ENCODE data around the gene ANAPC10. TPM values are rescaled to one million over a fixed set of nuclear protein-coding genes. Genes with fewer than 3 reads are reported as not detected.

Gene ANAPC10
- total and polyA plus RNA-seq, 2 experiments from 2014 or later = 34.4 to 59.2 TPM

DNA sequence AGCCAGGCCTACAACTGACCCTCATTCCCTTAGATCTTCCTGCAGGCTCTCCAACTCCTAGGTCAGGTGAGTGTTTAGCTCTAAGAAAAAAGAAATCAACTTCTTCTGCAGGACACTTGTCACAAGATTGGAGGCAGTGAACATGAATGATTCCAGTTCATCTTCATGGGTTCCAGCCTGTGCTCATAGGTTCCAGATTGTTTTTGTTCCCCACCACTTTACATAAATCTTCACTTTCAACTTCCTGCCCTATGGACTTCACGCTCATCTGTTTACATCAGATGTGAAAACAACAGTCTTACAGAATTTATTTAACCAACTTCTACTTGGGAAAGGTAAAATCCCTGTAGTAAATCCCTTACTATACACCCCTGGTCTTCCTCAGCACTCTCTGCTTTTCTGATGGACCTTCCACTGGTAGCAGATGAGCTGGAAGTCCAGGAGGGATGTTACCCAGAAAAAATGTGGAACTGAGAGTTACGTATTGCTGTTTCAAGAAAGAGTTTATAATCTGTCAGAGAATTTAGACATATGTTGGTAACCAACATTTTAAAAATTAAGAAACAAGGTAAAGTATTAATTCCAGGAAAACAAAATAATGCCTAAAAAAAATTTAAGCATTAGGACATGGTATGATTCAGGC is 62.4 kb downstream of the ANAPC10 start:
- H3K36me3 Mint-ChIP-seq (ENCODE audit: low read depth) = peaks cover 26% of the 10 kb centered on the region
- DNase-seq (ENCODE audit: low spot score) (no peak), ATAC-seq (no peak)
- H3K4me3 ChIP-seq = no peak overlapping the region
- peak overlapping the region; percentile 17 for H3K27ac Mint-ChIP-seq
- no peaks in the 10 kb centered on the region for H3K79me2 ChIP-seq (replicated peaks; ENCODE audit: insufficient read depth)
- H3K27me3 ChIP-seq (ENCODE audit: insufficient read depth) = no peaks in the 10 kb centered on the region
- no peaks in the 10 kb centered on the region for H3K4me1 ChIP-seq (ENCODE audit: insufficient read depth)
- no peaks in the 10 kb centered on the region for H3K9me3 Mint-ChIP-seq
- H3K27ac ChIP-seq (ENCODE audit: low read depth) = no peak overlapping the region
- no peaks in the 10 kb centered on the region for H3F3A ChIP-seq (replicated peaks; ENCODE audit: low read depth)
- TF ChIP-seq CREB1 (CRISPR knock-in tag; IDR thresholded peaks at IDR 0.05; ENCODE audit: low read depth) = no peak
- TF ChIP-seq, protein P1, sequence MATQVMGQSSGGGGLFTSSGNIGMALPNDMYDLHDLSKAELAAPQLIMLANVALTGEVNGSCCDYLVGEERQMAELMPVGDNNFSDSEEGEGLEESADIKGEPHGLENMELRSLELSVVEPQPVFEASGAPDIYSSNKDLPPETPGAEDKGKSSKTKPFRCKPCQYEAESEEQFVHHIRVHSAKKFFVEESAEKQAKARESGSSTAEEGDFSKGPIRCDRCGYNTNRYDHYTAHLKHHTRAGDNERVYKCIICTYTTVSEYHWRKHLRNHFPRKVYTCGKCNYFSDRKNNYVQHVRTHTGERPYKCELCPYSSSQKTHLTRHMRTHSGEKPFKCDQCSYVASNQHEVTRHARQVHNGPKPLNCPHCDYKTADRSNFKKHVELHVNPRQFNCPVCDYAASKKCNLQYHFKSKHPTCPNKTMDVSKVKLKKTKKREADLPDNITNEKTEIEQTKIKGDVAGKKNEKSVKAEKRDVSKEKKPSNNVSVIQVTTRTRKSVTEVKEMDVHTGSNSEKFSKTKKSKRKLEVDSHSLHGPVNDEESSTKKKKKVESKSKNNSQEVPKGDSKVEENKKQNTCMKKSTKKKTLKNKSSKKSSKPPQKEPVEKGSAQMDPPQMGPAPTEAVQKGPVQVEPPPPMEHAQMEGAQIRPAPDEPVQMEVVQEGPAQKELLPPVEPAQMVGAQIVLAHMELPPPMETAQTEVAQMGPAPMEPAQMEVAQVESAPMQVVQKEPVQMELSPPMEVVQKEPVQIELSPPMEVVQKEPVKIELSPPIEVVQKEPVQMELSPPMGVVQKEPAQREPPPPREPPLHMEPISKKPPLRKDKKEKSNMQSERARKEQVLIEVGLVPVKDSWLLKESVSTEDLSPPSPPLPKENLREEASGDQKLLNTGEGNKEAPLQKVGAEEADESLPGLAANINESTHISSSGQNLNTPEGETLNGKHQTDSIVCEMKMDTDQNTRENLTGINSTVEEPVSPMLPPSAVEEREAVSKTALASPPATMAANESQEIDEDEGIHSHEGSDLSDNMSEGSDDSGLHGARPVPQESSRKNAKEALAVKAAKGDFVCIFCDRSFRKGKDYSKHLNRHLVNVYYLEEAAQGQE (IDR thresholded peaks at IDR 0.05; ENCODE audit: unreplicated experiment) = no peak
- no peak for TF ChIP-seq EZH2phosphoT487 (IDR thresholded peaks at IDR 0.05; ENCODE audit: unreplicated experiment)
- TF ChIP-seq, protein P2, sequence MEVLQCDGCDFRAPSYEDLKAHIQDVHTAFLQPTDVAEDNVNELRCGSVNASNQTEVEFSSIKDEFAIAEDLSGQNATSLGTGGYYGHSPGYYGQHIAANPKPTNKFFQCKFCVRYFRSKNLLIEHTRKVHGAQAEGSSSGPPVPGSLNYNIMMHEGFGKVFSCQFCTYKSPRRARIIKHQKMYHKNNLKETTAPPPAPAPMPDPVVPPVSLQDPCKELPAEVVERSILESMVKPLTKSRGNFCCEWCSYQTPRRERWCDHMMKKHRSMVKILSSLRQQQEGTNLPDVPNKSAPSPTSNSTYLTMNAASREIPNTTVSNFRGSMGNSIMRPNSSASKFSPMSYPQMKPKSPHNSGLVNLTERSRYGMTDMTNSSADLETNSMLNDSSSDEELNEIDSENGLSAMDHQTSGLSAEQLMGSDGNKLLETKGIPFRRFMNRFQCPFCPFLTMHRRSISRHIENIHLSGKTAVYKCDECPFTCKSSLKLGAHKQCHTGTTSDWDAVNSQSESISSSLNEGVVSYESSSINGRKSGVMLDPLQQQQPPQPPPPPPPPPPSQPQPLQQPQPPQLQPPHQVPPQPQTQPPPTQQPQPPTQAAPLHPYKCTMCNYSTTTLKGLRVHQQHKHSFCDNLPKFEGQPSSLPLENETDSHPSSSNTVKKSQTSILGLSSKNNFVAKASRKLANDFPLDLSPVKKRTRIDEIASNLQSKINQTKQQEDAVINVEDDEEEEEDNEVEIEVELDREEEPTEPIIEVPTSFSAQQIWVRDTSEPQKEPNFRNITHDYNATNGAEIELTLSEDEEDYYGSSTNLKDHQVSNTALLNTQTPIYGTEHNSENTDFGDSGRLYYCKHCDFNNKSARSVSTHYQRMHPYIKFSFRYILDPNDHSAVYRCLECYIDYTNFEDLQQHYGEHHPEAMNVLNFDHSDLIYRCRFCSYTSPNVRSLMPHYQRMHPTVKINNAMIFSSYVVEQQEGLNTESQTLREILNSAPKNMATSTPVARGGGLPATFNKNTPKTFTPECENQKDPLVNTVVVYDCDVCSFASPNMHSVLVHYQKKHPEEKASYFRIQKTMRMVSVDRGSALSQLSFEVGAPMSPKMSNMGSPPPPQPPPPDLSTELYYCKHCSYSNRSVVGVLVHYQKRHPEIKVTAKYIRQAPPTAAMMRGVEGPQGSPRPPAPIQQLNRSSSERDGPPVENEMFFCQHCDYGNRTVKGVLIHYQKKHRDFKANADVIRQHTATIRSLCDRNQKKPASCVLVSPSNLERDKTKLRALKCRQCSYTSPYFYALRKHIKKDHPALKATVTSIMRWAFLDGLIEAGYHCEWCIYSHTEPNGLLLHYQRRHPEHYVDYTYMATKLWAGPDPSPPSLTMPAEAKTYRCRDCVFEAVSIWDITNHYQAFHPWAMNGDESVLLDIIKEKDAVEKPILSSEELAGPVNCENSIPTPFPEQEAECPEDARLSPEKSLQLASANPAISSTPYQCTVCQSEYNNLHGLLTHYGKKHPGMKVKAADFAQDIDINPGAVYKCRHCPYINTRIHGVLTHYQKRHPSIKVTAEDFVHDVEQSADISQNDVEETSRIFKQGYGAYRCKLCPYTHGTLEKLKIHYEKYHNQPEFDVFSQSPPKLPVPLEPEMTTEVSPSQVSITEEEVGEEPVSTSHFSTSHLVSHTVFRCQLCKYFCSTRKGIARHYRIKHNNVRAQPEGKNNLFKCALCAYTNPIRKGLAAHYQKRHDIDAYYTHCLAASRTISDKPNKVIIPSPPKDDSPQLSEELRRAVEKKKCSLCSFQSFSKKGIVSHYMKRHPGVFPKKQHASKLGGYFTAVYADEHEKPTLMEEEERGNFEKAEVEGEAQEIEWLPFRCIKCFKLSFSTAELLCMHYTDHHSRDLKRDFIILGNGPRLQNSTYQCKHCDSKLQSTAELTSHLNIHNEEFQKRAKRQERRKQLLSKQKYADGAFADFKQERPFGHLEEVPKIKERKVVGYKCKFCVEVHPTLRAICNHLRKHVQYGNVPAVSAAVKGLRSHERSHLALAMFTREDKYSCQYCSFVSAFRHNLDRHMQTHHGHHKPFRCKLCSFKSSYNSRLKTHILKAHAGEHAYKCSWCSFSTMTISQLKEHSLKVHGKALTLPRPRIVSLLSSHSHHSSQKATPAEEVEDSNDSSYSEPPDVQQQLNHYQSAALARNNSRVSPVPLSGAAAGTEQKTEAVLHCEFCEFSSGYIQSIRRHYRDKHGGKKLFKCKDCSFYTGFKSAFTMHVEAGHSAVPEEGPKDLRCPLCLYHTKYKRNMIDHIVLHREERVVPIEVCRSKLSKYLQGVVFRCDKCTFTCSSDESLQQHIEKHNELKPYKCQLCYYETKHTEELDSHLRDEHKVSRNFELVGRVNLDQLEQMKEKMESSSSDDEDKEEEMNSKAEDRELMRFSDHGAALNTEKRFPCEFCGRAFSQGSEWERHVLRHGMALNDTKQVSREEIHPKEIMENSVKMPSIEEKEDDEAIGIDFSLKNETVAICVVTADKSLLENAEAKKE (CRISPR knock-in tag; IDR thresholded peaks at IDR 0.05) = no peak
- TF ChIP-seq ZNF331 (CRISPR knock-in tag; IDR thresholded peaks at IDR 0.05; ENCODE audit: low read depth) = no peak
- TF ChIP-seq, protein P3, sequence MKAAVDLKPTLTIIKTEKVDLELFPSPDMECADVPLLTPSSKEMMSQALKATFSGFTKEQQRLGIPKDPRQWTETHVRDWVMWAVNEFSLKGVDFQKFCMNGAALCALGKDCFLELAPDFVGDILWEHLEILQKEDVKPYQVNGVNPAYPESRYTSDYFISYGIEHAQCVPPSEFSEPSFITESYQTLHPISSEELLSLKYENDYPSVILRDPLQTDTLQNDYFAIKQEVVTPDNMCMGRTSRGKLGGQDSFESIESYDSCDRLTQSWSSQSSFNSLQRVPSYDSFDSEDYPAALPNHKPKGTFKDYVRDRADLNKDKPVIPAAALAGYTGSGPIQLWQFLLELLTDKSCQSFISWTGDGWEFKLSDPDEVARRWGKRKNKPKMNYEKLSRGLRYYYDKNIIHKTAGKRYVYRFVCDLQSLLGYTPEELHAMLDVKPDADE (IDR thresholded peaks at IDR 0.05) = no peak
- TF ChIP-seq, protein P4, sequence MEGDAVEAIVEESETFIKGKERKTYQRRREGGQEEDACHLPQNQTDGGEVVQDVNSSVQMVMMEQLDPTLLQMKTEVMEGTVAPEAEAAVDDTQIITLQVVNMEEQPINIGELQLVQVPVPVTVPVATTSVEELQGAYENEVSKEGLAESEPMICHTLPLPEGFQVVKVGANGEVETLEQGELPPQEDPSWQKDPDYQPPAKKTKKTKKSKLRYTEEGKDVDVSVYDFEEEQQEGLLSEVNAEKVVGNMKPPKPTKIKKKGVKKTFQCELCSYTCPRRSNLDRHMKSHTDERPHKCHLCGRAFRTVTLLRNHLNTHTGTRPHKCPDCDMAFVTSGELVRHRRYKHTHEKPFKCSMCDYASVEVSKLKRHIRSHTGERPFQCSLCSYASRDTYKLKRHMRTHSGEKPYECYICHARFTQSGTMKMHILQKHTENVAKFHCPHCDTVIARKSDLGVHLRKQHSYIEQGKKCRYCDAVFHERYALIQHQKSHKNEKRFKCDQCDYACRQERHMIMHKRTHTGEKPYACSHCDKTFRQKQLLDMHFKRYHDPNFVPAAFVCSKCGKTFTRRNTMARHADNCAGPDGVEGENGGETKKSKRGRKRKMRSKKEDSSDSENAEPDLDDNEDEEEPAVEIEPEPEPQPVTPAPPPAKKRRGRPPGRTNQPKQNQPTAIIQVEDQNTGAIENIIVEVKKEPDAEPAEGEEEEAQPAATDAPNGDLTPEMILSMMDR (conservative IDR thresholded peaks at IDR 0.05; ENCODE audit: low read depth in 2 of 2) = no peak
- no peaks in the 10 kb centered on the region for H4K20me1 ChIP-seq (replicated peaks; ENCODE audit: insufficient read depth)
- no peaks in the 10 kb centered on the region for H3K9me2 ChIP-seq (ENCODE audit: insufficient read depth)
- H3K36me3 ChIP-seq (ENCODE audit: insufficient read depth) = no peaks in the 10 kb centered on the region
- no peak overlapping the region for H2AFZ ChIP-seq
- H3K4me1 Mint-ChIP-seq = no peaks in the 10 kb centered on the region; the same call in 2 of the 3 replicates
- no peaks in the 10 kb centered on the region for H3K27me3 Mint-ChIP-seq (ENCODE audit: insufficient read depth, low read depth, poor library complexity)
- H3K4me2 ChIP-seq = no peak overlapping the region
- H3K4me3 Mint-ChIP-seq = no peak overlapping the region

Data from GM23338 (cell line).